ENCODE results near the gene RICTOR. TPM values are rescaled to one million over a fixed set of nuclear protein-coding genes. Genes with fewer than 3 reads are reported as not detected.

Gene RICTOR
- total RNA-seq, 1 donor from 2014 or later: 35.5 TPM

DNA sequence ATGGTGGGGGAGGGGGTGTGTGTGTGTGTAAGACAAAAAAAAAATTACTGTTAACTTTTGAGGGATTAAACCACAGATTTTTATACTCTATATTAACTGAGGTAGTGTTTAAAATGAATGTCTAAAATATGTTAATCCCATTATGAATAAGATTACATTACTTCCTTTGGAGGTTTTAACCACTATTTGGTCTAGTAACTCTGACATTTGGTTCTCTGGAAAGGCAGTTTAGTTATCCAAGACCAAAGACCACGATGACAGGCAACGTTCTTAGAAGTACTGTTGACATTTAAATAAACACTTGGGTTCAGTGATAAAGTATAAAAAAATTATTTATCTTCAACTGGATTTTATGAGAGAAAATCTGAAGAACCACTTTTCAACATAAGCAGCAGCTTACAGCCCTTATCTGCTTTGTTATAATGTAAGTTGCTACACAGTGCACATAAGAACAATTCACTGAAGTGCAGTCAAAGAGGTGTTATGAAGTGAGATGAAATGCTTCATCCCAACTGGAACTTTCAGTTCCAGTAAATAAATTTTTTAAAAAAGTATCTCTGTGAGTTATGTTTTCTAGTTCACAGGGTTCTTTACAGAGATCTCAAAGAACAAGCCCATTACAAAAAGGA lies 133.9 kb downstream of the RICTOR start:
- no peak for DNase-seq (ENCODE audit: low spot score)

DNA sequence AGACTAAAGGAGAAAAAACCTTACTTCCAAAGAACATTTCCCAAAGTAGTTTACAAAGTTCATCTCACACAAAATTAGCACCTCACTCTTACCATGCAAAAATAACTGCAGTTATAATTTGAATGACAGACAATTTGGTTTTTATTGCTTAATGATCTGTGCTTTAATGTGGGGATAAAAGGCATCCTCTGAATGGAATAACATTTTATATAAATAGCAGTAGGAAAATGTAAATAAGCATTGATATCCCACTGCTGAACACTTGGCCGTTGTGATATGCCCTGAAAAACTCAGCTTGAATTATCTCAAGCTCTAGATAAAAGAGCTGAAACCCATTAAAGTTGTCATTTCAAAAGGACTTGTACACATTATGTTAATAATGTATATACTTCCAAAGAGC lies 135.2 kb downstream of the RICTOR start:
- no peak for DNase-seq (ENCODE audit: low spot score)

DNA sequence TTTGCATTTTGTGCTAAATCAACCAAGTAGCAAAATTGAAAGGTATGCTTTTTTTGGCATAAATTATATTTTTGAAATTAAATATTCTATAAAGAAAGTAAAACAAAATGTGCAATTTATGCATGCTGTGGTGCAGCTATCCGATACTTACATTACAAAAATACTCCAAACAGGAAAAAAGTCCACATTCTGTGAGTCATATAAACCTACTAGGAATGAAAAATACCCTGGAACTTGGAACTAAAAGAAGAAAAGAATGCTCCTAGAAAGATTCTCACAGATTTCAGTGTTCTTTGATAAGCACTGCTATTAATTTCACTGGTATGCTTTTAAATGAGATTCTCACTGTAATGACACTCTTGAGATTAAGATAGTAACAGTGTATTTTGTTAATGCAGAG lies 135.8 kb downstream of the RICTOR start:
- no peak for DNase-seq (ENCODE audit: low spot score)

DNA sequence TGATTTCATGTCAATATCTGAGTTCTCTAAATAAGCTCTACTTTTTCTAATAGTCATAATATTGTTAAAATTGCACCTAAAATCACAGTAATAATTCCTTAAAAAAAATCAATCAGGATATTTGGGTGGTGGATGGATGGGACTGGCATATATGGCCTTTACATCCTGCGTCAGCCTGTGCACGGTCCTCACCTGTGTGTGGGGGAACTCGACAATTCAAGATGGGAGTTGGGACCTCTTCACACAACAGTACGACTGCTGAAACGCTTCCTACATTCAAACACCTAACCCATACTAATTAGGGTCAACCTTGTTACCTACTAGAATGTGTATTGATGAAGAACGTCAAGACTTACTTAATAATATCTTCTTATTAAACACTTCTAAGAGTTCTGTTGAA lies 137.9 kb downstream of the RICTOR start:
- no peak for DNase-seq (ENCODE audit: low spot score)

DNA sequence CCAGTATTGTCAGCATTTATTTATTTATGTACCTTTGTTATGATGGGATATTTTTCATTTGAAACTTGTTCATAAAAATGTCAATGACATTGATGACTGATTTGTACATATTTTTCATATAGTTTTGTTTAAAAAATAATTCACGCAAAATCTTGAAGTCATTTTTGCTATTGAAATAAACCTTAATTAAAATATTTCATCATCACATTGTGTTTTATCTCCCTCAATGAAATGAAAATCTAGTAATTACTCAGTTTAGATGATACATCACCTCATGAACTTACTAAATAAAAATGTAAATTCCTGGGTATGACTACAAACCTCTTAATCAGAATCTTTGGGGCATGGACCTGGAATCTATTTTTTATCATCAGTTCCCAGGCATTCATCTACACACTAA lies 138.8 kb downstream of the RICTOR start:
- no peak for DNase-seq (ENCODE audit: low spot score)

DNA sequence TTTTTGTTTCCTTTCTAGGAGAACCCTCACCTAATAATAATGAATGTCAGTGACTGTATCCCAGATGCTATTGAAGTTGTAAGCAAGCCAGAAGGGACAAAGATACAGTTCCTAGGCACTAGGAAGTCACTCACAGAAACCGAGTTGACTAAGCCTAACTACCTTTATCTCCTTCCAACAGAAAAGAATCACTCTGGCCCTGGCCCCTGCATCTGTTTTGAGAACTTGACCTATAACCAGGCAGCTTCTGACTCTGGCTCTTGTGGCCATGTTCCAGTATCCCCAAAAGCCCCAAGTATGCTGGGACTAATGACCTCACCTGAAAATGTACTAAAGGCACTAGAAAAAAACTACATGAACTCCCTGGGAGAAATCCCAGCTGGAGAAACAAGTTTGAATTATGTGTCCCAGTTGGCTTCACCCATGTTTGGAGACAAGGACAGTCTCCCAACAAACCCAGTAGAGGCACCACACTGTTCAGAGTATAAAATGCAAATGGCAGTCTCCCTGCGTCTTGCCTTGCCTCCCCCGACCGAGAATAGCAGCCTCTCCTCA lies 141.3 kb downstream of the RICTOR start:
- DNase-seq (ENCODE audit: low spot score): no peak

DNA sequence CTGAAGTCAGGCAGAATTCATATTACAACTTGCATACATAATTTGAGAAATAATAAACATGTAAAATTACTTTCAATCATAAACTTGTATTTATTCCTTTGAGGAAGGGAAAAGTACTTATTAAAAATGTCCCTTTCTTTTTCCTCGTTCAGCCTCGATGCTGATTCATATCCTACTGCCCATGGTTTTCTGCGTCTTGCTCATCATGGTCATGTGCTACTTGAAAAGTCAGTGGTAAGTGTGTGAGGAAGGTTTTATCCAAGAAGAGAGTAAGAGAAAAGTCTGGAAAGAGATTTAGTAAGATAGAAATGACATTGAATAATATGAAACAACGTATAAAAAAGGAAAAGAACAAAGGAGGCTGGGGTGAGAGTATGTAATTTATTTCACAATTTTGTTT lies 142.5 kb downstream of the RICTOR start:
- no peak for DNase-seq (ENCODE audit: low spot score)

DNA sequence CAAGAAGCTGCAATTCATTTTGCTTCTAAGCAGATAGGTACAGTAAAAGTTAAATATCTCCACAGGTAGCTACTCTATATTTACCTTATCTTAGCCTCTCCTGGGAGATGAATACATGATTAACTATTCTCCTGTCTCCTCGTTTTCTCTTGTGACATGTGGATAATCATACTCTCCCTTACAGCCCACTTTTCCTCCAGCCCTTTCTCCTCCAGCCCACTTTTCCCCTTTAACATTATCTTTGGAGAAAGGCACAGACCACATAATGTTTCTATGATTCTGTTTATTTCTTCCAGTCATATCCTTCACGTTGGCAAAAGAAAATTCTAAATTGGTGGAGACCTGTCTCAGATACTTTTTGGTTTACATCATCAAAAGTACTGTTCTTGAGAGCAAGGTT lies 144.4 kb downstream of the RICTOR start:
- DNase-seq (ENCODE audit: low spot score): no peak

DNA sequence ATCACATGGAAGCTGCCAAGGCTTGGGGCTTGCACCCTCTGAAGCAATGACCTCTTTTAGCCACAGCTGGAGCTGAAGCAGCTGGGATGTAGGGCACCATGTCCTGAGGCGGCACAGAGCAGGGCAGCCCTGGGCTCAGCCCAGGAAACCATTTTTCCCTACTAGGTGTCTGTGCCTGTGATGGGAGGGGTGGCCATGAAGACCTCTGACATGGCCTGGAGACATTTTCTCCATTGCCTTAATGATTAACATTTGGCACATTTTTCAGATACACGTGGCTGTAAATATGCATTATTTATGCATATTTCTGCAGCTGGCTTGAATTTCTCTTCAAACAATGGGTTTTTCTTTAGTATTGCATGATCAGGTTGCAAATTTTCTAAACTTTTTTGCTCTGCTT lies 146.7 kb downstream of the RICTOR start:
- no peak for DNase-seq (ENCODE audit: low spot score)

DNA sequence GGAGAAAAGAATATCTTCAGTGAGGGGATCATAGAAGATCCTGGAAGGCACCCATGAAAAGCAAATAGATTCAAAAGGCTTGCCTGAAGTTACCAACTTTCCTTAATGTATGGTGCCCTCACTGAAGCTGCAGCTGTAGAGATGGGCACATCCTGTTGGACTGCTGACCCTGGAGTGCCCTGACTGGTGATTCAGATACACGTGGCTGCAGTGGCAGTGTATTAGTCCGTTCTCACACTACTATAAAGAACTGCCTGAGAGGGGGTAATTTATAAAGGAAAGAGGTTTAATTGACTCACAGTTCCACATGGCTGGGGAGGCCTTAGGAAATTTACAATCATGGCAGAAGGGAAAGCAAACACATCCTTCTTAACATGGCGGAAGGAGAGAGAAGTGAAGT lies 148.1 kb downstream of the RICTOR start:
- no peak for DNase-seq (ENCODE audit: low spot score)

DNA sequence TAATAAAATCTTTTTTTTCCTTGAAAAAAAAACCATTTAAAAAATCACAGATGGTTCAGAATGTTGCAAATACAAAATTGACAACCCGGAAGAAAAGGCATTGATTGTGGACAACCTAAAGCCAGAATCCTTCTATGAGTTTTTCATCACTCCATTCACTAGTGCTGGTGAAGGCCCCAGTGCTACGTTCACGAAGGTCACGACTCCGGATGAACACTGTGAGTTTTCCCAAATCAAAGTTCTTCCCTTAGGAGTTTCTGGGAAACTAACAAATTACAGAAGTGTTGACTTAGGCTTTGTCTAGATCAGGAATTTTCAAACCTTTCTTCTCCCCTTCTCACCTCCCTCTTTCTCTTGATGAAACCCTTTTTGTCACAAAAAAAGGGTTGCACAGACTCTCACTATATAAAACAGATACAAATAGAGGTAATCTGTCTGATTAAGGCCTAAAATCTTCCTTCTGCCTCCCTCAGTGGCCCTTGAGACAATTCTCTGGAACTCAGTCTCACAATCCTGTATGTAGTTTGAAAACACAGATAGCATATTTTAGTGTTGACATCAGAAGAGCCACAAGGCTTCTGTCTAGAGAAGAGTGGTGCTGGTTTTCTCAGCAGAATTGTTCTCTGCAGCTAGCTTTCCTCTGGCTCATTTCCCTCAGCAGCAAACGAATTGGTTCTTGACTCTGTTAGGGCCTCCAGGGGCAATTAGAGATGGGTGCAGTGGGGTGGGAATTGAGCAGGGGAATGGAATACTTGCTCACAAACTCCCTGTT lies 148.9 kb downstream of the RICTOR start:
- no peak for DNase-seq (ENCODE audit: low spot score)

DNA sequence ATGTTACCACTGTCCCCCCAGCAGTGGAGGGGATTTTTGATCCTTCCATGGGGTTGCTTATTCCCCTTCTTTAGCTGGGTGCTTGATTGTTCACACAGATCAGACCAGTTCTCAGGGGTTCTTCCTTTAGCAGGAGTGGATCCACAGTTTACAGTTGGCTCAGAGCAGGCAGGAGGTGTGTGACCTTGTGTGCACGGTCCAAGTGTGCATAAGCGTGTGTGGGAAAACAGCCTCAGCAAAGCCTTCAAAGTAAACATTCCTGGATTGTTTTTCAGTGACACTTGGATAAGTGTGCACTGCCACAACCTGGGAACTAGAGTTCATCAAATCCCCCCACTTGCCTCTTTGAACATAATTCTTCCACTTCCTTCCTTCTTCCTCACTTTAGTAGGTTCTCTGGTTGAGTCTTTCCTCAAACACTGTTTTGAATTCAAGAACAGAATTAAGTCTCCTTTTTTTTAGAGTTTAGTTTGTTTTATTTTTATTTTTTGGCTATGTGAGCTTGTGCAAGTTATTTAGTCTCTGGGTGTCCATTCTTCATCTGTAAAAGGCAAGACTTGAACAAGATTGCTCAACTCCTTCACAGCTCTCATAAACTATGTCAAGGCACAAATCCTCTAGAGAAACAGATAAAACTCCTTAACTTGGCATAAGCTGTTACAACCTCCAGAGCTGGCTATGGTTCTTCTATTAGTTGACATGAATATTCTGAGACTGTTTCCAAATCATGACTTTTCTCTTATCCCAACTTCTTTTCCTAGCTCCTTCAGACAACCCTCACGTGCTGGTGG lies 150.3 kb downstream of the RICTOR start:
- DNase-seq (ENCODE audit: low spot score): no peak

DNA sequence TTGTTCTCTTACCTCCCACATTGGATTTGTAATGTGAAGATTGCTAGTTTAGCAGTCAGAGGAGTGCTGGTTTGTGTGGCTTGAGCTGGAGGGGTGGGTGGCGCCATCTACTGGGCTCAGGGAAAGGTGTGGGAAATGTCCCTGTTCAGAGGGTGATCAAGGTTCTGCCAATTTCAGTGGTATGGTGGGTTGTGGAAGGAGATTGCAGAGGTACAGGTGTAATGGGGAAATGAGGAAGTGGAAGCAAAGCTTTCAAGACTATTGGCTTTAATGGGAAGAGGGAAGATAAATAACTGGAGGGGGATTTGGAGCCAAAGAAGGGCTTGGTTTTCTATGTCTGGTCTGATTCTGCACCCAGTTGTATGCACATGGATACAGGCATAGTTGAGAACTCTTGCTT lies 152.0 kb downstream of the RICTOR start:
- peak; percentile 50 for DNase-seq (ENCODE audit: low spot score)

DNA sequence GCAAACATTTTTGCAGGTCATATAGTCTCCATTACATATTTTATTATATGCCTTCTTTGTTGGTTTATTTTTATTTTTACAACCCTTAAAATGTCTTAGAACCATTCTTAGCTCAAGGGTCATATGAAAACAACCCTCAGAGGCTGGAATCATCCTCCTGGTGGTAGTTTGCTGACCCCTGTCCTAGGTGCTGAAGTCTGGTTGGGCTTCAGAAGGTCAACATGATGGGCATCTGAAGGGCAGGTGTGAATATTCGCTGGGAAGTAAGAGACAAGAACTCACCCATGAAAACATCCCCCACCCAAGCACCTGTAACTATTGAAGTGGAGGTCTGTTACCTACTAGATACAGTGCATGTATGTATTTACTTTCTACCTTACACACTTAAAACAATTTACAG lies 153.0 kb downstream of the RICTOR start:
- DNase-seq (ENCODE audit: low spot score): no peak

DNA sequence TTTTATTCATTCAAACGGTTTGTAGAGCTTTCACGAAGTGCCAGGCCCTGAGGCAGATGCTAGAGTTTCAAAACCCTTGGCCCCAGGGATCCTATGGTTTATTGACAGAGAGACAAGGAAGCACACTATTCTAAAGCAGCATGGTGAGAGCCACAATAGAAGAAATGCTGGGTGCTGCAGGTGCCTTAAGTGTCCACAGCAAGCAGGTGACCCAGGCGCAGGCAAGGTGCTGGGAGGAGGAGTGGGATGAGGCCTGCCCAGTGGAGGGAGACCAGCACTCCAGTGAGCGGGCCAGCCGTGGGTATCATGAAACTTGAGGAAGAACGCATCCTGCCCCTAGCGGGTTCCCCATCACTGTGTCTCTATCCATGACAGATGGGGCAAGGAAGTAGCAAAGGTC lies 157.4 kb downstream of the RICTOR start:
- DNase-seq (ENCODE audit: low spot score): no peak

DNA sequence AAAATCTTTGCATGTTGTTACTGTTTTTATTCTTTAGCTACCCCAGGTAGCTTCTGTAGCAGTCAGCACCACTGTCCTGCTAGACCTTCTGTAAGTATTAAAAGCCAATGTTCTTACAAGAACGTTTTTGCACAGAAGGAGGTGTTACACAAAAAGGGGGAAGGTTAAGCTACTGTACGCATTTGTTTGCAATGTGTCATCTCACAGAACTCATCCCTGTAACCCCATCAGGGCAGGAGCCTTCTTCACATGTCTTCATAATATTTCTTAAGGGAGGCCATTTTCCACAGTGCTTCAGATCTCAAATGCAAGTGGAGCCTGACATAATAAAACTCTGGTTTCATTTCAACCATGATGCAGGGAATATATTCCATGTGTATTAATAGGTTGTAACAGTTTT lies 160.5 kb downstream of the RICTOR start:
- no peak for DNase-seq (ENCODE audit: low spot score)

DNA sequence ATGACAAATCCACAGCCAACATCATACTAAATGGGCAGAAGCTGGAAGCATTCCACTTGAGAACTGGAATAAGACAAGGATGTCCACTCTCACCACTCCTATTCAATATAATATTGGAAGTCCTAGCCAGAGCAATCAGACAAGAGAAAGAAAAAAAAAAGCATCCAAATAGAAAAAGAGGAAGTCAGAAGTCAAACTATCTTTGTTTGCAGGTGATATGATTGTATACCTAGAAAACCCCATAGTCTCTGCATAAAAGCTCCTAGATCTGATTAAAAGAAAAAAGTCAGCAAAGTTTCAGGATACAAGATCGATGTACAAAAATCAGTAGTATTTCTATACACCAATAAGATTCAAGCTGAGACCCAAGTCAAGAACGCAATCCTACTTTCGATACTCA lies 162.3 kb downstream of the RICTOR start:
- DNase-seq (ENCODE audit: low spot score): no peak

DNA sequence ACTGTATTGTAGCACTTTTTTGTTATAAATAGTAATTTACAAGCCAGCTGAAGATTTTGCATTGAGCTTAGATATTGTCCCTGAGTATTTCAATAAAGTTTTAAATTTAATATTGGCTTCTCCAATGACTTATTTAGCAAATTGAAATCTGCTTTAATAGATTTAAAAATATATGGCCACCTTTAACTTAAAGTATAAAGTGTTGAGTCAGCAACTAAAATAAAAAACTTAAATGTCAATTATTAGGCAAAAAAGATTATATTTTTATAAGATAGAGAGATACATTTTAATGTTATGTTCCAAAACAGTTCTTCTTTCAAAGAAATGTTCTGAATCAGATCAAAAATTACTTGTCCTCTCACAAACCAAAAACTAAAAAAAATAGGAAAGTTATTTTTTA lies 167.7 kb downstream of the RICTOR start:
- no peak for DNase-seq (ENCODE audit: low spot score)

DNA sequence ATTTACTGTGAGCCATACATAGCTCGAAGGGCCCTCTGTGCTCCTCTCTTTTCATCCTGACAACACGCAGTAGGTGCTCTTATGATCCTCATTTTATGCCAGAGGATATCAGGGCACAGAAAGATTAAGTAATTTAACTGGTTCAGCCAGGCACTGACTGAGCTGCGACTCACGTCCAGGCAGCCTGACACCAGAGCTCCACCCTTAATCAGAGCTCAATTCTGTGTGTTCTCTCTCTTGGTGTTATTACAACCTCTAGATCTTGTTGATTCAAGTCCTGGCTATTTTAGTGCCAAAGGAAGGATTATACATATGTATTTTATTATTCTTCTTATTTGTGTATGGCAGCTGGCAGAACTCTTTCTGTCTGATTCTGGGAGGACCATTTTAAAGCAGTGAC lies 168.7 kb downstream of the RICTOR start:
- DNase-seq (ENCODE audit: low spot score): no peak

DNA sequence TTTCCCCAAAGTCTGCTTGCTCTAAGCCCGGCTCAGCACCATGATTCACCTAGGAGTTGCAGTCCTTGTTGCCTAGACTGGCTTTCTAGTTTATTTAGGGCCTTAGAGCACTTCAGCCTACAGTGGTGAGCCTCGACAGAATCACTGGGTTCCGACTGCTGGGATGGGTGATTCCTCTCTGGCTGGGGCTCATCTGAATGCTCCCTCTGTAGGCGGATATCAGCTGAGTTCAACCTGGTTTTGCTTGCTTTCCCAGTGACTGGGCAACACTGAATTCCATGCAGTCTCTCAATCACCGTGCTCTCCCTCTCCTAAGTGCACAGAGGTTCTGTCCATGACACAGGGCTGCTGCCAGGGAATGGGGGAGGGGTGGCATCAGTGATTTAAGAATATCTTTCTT lies 174.3 kb downstream of the RICTOR start:
- no peak for DNase-seq (ENCODE audit: low spot score)

DNA sequence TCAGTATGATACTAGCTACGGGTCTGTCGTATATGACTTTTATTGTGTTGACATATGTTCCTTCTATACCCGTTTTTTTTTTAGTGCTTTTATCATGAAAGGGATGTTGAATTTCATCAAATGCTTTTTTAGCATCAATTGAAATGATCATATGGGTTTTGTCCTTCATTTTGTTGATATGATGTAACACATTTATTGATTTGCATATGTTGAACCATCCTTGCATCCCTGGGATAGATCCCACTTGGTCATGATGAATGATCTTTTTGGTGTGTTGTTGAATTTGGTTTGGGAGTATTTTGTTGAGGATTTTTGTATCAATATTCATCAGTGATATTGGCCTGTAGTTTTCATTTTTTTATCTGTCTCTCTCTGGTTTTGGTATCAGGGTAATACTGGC lies 177.4 kb downstream of the RICTOR start:
- DNase-seq (ENCODE audit: low spot score): no peak

DNA sequence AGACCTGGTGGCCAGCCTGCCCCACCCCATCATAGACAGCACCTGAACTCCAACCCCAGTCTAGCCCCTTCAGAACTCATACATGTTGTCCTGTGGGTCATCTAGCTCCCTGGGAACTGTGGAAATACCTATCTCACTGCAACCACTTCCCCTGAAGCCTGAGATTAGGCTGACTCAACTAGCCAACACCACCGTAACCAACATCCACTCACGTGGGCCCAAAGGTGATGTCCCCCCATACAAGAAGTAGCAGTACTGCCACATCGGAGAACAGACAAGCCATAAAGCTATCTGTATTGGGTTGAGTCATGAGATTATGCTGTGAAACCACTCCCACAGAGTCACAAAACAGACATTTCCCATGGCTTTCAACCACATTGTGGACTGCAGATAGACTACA lies 181.8 kb downstream of the RICTOR start:
- no peak for DNase-seq (ENCODE audit: low spot score)

DNA sequence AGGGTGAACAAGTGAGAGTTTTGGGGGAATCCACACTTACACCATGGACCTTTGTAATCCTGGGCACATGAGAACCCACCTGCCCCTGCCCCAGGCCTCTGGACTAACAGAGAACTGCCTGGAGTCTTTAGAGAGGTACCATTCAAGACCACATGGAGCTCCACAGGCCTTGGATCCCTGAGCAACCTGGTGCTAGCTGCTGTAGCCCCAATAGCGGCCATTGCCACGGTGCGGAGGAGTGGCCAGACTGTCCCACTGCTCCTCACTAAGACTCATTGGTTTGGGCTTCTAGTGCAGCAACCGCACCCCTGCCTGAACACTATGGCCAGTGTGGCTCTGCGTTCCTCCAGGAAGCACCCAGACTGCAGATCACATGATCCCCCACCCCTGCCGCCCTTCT lies 182.6 kb downstream of the RICTOR start:
- no peak for DNase-seq (ENCODE audit: low spot score)
